ENCODE data around the gene CD7.
"Not testable (repeated sequence)": the region's sequence is repeated elsewhere in the genome, so short reads cannot be mapped to it uniquely, and the experiment has no call there.

The CD7 gene

GRCh38 chr17:82317394-82318168, at the start of gene CD7:
Gene CD7, minus strand, starts transcription at chr17:82317608. Its CDS starts 113 bp downstream, at chr17:82317495.
- H3K4me1 Mint-ChIP-seq (ENCODE audit: low read depth), result peaks cover 29% of the 10 kb centered on the region
- peak within 1 kb of the TSS; percentile 96 for H3K4me3 Mint-ChIP-seq
- H3K9me3 Mint-ChIP-seq (ENCODE audit: low read depth), result no peaks in the 10 kb centered on the region
- no peaks in the 10 kb centered on the region for H3K27me3 Mint-ChIP-seq
- peak within 1 kb of the TSS; percentile 98 for H3K27ac Mint-ChIP-seq
- peaks cover 4% of the 10 kb centered on the region for H3K36me3 Mint-ChIP-seq

DNA sequence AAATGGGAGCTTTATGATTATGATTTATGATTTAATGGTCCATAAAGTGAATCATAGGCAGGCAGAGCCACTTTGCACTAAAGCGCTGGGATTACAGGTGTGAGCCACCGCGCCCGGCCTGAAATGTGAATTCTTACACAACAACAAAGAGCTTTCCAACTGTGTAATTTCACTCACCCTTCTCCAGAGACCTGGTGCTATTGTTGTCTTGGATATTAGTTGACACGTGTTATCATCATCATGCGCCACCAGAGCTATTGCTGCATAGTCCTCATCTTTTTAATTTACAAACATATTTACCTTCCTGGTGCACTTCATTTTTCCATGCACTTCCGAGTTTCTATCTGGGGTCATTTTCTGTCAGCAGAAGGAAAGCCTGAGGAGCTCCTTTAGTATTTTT, 49.3 kb upstream of the CD7 start:
- Mint-ChIP-seq H3K9me3 (ENCODE audit: low read depth) (no peaks in the 10 kb centered on the region), H3K4me3 (no peak overlapping the region), H3K27me3 (peaks cover 4% of the 10 kb centered on the region), H3K36me3 (no peaks in the 10 kb centered on the region), H3K27ac (no peak overlapping the region), H3K4me1 (ENCODE audit: low read depth) (peaks cover 8% of the 10 kb centered on the region)

- peaks cover 4% of the 10 kb centered on the region for H3K27me3 Mint-ChIP-seq
- H3K36me3 Mint-ChIP-seq, result no peaks in the 10 kb centered on the region
- H3K4me1 Mint-ChIP-seq (ENCODE audit: low read depth), result peaks cover 5% of the 10 kb centered on the region
- no peak overlapping the region for H3K4me3 Mint-ChIP-seq
- no peak overlapping the region for H3K27ac Mint-ChIP-seq
- no peaks in the 10 kb centered on the region for H3K9me3 Mint-ChIP-seq (ENCODE audit: low read depth)
These were observed 48.3 kb upstream of the CD7 start for GRCh38 chr17:82365606-82366295.

- H3K4me1 Mint-ChIP-seq (ENCODE audit: low read depth), result peaks cover 8% of the 10 kb centered on the region
- no peaks in the 10 kb centered on the region for H3K9me3 Mint-ChIP-seq (ENCODE audit: low read depth)
- no peak overlapping the region for H3K27ac Mint-ChIP-seq
- peaks cover 3% of the 10 kb centered on the region for H3K36me3 Mint-ChIP-seq
- H3K27me3 Mint-ChIP-seq, result peaks cover 4% of the 10 kb centered on the region
- no peak overlapping the region for H3K4me3 Mint-ChIP-seq
These were observed 44.7 kb upstream of the CD7 start for GRCh38 chr17:82361885-82362633.

DNA sequence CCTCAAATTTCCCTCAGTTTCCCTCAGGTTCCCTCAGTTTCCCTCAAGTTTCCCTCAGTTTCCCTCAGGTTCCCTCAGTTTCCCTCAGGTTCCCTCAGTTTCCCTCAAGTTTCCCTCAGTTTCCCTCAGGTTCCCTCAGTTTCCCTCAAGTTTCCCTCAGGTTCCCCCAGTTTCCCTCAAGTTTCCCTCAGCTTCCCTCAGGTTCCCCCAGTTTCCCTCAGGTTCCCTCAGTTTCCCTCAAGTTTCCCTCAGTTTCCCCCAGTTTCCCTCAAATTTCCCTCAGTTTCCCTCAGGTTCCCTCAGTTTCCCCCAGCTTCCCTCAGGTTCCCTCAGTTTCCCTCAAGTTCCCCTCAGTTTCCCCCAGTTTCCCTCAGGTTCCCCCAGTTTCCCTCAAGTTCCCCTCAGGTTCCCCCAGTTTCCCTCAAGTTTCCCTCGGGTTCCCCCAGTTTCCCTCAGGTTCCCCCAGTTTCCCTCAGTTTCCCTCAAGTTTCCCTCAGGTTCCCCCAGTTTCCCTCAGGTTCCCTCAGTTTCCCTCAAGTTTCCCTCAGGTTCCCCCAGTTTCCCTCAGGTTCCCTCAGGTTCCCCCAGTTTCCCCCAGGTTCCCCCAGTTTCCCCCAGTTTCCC, 42.2 kb upstream of the CD7 start:
- H3K36me3 Mint-ChIP-seq; H3K9me3 Mint-ChIP-seq (ENCODE audit: low read depth); H3K4me1 Mint-ChIP-seq (ENCODE audit: low read depth); H3K27me3 Mint-ChIP-seq; H3K4me3 Mint-ChIP-seq; H3K27ac Mint-ChIP-seq: not testable (repeated sequence)

GRCh38 chr17:82358465-82359350, 41.3 kb upstream of the CD7 start, which contains the start of gene TEX19:
Gene TEX19, plus strand, starts transcription at chr17:82359247. Its CDS starts 2,904 bp downstream, at chr17:82362151.
- no peak within 1 kb of the TSS for H3K27ac Mint-ChIP-seq
- H3K4me1 Mint-ChIP-seq (ENCODE audit: low read depth), result peaks cover 8% of the 10 kb centered on the region
- no peaks in the 10 kb centered on the region for H3K9me3 Mint-ChIP-seq (ENCODE audit: low read depth)
- peaks cover 4% of the 10 kb centered on the region for H3K27me3 Mint-ChIP-seq
- H3K4me3 Mint-ChIP-seq, result no peak within 1 kb of the TSS
- H3K36me3 Mint-ChIP-seq, result peaks cover 3% of the 10 kb centered on the region

DNA sequence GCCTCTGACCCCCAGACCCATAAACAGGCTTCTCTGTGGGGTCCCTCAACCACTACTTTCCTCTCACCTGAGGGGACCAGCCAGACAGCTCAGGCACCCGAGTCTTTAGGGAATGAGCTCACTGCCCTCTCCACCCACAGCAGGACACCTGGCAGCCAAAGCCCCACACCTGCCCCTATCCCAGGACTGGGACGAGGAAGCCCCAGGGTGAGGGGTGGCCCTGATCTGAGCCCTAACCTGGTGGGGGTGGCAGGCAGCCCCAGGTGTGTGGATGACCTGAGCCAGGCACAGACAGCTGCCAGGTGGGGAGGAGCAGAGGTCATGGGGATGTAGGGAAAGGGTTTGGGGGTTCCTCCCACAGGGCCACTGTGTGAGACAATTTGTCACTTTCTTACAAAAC, 40.0 kb upstream of the CD7 start:
- Mint-ChIP-seq H3K4me3 (no peak overlapping the region), H3K4me1 (ENCODE audit: low read depth) (peaks cover 8% of the 10 kb centered on the region), H3K27ac (no peak overlapping the region), H3K27me3 (peaks cover 4% of the 10 kb centered on the region), H3K36me3 (peaks cover 3% of the 10 kb centered on the region), H3K9me3 (ENCODE audit: low read depth) (no peaks in the 10 kb centered on the region)

DNA sequence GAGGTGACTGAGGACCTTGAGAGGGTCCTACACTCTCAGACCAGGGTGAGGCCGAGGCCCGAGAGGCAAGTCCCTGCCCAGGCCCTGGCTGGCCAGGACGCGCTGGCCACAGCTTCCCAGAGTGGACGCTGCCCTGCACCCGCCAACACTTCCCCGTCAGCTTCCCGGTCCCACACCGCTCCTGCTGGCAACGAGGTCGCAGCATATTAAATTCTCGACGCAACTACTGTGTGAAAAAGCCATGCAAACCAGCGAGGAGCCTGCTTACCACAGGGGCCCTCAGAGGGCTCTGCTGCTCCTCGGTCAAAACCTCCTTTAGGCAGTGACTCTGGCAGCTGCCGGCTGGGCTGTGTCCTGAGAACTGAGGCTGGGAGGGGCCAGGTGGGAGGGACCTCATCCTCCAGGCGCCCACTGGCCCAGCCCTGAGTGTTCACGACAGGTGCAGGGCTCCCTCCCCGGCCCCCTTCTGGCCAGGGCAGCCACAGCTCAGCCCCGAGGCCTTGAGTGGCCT, 39.5 kb upstream of the CD7 start:
- no peak overlapping the region for H3K27ac Mint-ChIP-seq
- no peaks in the 10 kb centered on the region for H3K9me3 Mint-ChIP-seq (ENCODE audit: low read depth)
- peaks cover 3% of the 10 kb centered on the region for H3K36me3 Mint-ChIP-seq
- peaks cover 8% of the 10 kb centered on the region for H3K4me1 Mint-ChIP-seq (ENCODE audit: low read depth)
- H3K4me3 Mint-ChIP-seq, result no peak overlapping the region
- H3K27me3 Mint-ChIP-seq, result peaks cover 4% of the 10 kb centered on the region

GRCh38 chr17:82355770-82356427, 38.5 kb upstream of the CD7 start:
- Mint-ChIP-seq H3K9me3 (ENCODE audit: low read depth) (no peaks in the 10 kb centered on the region), H3K27ac (no peak overlapping the region), H3K27me3 (peaks cover 4% of the 10 kb centered on the region), H3K4me1 (ENCODE audit: low read depth) (peaks cover 9% of the 10 kb centered on the region), H3K36me3 (peaks cover 3% of the 10 kb centered on the region), H3K4me3 (no peak overlapping the region)

DNA sequence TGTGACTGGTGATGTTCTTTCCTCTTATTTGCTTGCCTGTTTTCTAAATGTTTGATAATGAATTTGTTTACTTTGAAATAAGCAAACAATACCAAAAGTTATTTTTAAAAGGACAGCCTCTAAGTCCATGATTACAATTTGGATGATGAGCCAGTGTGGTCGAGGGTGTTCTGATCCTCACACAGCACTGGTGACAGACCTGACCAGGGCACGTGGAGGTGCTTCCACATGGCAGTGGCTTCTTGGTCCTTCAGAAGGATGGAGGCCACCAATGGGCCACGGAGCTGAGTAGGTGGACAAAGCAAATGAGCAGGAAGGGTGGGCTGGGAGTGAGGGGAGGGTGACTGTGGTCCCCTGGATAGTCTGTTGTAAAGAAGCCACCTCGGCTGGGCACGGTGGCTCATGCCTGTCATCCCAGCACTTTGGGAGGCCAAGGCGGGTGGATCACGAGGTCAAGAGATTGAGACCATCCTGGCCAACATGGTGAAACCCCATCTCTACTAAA, 37.4 kb upstream of the CD7 start:
- H3K9me3 Mint-ChIP-seq (ENCODE audit: low read depth), result no peaks in the 10 kb centered on the region
- H3K4me3 Mint-ChIP-seq, result no peak overlapping the region
- H3K27ac Mint-ChIP-seq, result no peak overlapping the region
- peaks cover 3% of the 10 kb centered on the region for H3K36me3 Mint-ChIP-seq
- H3K27me3 Mint-ChIP-seq, result peaks cover 4% of the 10 kb centered on the region
- peaks cover 9% of the 10 kb centered on the region for H3K4me1 Mint-ChIP-seq (ENCODE audit: low read depth)

- Mint-ChIP-seq H3K4me3 (no peak overlapping the region), H3K27me3 (peaks cover 4% of the 10 kb centered on the region), H3K9me3 (ENCODE audit: low read depth) (no peaks in the 10 kb centered on the region), H3K36me3 (no peaks in the 10 kb centered on the region), H3K4me1 (ENCODE audit: low read depth) (peaks cover 6% of the 10 kb centered on the region), H3K27ac (no peak overlapping the region)
These were observed 36.1 kb upstream of the CD7 start for GRCh38 chr17:82353484-82353883.

GRCh38 chr17:82351713-82352488, 34.5 kb upstream of the CD7 start:
- Mint-ChIP-seq H3K4me3 (no peak overlapping the region), H3K27ac (no peak overlapping the region), H3K9me3 (ENCODE audit: low read depth) (no peaks in the 10 kb centered on the region), H3K27me3 (peaks cover 2% of the 10 kb centered on the region), H3K36me3 (no peaks in the 10 kb centered on the region), H3K4me1 (ENCODE audit: low read depth) (peaks cover 2% of the 10 kb centered on the region)

DNA sequence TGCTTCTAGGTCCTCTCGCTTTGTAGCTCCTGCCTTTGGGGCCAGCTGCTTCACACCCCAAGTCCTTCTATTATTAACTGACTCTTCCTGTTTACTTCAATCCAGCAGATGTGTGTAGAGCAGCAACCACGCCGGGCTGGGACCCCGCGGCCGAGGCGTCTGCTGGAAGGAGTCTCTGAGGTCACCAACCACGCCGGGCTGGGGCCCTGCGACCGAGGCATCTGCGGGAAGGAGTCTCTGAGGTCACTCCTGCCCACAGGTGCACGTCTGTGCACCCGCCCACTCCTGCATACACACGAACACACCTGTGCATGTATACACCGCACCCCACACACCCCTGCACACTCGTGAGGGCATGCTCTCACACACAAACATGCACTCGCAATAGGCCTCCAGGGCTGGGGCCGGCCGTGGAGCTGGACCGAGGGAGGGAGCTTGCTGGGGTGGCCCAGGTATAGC, 33.9 kb upstream of the CD7 start:
- Mint-ChIP-seq H3K4me1 (ENCODE audit: low read depth) (peaks cover 5% of the 10 kb centered on the region), H3K27ac (no peak overlapping the region), H3K36me3 (no peaks in the 10 kb centered on the region), H3K4me3 (no peak overlapping the region), H3K27me3 (peaks cover 2% of the 10 kb centered on the region), H3K9me3 (ENCODE audit: low read depth) (no peaks in the 10 kb centered on the region)
